ENCODE measurements around the gene CAPN11. TPM values are rescaled to one million over a fixed set of nuclear protein-coding genes. Genes with fewer than 3 reads are reported as not detected.

The CAPN11 gene
- total RNA-seq, 2 donors from 2014 or later = not detected

DNA sequence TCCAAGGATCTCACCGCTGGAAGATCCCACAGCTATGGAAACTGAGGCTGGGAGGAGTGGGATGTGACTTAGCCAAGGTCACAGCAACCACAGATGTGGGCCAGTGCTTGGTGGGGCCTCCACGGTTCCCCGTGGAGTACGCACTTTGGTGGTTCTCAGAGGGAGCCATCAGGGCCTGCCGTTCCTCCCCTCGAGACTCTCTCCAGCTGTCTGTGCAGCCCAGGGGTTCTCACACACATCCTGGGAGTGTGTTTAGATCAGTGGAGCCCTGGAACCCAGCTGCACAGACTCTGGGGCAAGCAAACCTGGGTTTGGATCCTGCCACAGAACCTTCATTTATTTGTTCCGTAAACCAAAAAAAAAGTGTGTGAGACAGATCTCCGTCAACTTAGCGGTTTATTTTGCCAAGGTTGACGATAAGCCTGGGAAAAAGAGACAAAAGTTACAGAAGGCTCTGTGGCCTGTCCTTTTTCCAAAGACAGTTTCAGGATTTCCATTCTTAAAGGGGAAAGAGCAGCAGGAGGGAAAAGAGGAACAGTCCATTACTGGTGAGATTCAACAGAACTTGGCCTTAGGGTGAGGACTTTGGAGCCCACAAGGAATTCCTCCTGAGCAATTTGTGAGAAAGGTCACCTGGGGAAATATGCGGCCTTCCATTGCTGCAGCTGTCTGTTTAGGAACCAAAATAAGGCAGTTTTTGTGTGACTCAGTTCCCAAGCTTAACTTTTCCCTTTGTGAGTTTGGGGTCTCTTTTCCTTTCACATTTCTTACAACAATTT lies 44.5 kb downstream of the CAPN11 start:
- DNase-seq (ENCODE audit: low spot score) (no peak), ATAC-seq (no peak)
- H3K27me3 Mint-ChIP-seq = peaks cover 6 to 7% of the 10 kb centered on the region in 2 donors
- no peak overlapping the region for H3K27ac Mint-ChIP-seq
- no peaks in the 10 kb centered on the region for H3K36me3 Mint-ChIP-seq
- H3K4me3 Mint-ChIP-seq = no peak overlapping the region
- H3K4me1 Mint-ChIP-seq (ENCODE audit: low read depth in 2 of 2) = no peaks in the 10 kb centered on the region
- no peaks in the 10 kb centered on the region for H3K9me3 Mint-ChIP-seq

DNA sequence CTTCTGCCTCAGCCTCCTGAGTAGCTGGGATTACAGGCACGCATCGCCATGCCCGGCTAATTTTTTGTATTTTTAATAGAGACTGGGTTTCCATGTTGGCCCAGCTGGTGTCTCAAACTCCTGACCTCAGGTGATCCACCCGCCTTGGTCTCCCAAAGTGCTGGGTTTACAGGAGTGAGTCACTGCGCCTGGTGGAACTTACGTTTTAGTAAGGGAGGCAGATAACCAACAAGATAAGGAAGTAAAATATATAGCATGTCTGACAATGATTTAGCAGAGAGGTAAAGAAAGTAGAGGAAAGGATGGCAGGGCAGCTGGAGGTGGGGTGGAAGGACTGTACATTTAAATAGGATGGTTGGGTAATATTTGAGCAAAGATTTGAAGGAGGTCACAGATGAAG lies 45.3 kb downstream of the CAPN11 start:
- no peak overlapping the region for H3K4me3 Mint-ChIP-seq

DNA sequence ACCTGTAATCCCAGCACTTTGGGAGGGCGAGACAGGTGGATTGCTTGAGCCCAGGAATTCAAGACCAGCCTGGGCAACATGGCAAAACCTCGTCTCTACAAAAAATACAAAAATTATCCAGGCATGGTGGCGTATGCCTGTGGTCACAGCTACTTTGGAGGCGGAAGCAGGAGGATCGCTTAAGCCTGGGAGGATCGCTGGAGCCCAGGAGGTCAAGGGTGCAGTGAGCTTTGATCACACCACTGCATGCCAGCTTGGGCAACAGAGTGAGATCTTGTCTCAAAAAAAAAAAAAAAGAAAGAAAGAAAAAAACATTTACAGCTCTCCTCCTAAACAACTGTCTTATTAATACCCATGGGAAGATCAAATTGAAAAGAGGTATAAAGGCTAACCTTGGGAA lies 49.3 kb downstream of the CAPN11 start:
- H3K36me3 Mint-ChIP-seq = no peaks in the 10 kb centered on the region
- no peaks in the 10 kb centered on the region for H3K9me3 Mint-ChIP-seq
- H3K27ac Mint-ChIP-seq = no peak overlapping the region
- peaks cover 6 to 10% of the 10 kb centered on the region in 2 donors for H3K27me3 Mint-ChIP-seq
- H3K4me1 Mint-ChIP-seq (ENCODE audit: low read depth in 2 of 2) = no peaks in the 10 kb centered on the region
- no peak overlapping the region for H3K4me3 Mint-ChIP-seq
- DNase-seq (ENCODE audit: low spot score) (no peak), ATAC-seq (no peak)

More for the DNA sequence above, 45.3 kb downstream of the CAPN11 start:
- ATAC-seq (no peak), DNase-seq (ENCODE audit: low spot score) (no peak)
- H3K27ac Mint-ChIP-seq = no peak overlapping the region
- H3K4me1 Mint-ChIP-seq (ENCODE audit: low read depth in 2 of 2) = no peaks in the 10 kb centered on the region
- H3K9me3 Mint-ChIP-seq = no peaks in the 10 kb centered on the region
- H3K36me3 Mint-ChIP-seq = no peaks in the 10 kb centered on the region
- H3K27me3 Mint-ChIP-seq = peaks cover 6 to 9% of the 10 kb centered on the region in 2 donors

DNA sequence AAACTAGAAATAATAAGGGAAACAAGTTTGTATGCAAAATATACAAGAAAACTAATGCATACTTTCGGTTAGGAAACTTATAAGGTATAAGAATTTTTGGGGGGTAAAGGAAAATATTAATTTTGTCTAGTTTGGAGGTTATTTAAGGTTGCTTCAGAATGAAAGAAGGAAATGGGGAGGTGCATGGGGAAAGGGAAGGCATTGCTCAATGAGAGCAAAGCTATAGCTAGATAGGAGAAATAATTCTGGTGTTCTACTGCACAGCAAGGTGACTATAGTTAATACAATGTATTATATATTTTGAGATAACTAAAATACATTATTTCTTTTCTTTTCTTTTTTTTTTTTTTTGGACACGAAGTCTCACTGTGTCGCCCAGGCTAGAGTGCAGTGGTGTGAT lies 52.7 kb downstream of the CAPN11 start:
- no peak overlapping the region for H3K27ac Mint-ChIP-seq
- H3K9me3 Mint-ChIP-seq = no peaks in the 10 kb centered on the region
- H3K4me1 Mint-ChIP-seq (ENCODE audit: low read depth in 2 of 2) = no peaks in the 10 kb centered on the region
- H3K27me3 Mint-ChIP-seq = peaks cover 6 to 10% of the 10 kb centered on the region in 2 donors
- H3K4me3 Mint-ChIP-seq = no peak overlapping the region
- H3K36me3 Mint-ChIP-seq = no peaks in the 10 kb centered on the region
- DNase-seq (ENCODE audit: low spot score) = no peak
- ATAC-seq = no peak

DNA sequence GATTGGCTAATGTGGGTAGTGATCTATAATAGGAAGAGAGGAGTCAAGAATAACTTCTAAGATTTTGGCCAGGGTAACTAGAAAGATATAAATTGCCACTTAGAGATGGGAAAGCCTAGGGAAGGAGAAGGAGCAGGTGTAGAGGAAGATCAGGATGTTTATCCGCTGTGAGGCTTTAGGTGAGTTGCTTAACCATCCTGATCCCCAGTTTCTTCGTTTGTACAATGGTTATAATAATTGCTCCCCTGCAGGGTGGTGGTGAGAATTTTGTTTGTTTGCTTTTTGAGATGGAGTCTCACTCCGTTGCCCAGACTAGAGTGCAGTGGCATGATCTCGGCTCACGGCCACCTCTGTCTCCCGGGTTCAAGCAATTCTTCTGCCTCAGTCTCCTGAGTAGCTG lies 55.7 kb downstream of the CAPN11 start:
- H3K27me3 Mint-ChIP-seq = peaks cover 0 to 9% of the 10 kb centered on the region in 2 donors
- no peaks in the 10 kb centered on the region for H3K36me3 Mint-ChIP-seq
- no peak overlapping the region for H3K27ac Mint-ChIP-seq
- DNase-seq (ENCODE audit: low spot score) = no peak
- H3K4me1 Mint-ChIP-seq (ENCODE audit: low read depth in 2 of 2) = peaks cover 0 to 3% of the 10 kb centered on the region in 2 donors
- H3K9me3 Mint-ChIP-seq = no peaks in the 10 kb centered on the region
- no peak for ATAC-seq
- H3K4me3 Mint-ChIP-seq = no peak overlapping the region

DNA sequence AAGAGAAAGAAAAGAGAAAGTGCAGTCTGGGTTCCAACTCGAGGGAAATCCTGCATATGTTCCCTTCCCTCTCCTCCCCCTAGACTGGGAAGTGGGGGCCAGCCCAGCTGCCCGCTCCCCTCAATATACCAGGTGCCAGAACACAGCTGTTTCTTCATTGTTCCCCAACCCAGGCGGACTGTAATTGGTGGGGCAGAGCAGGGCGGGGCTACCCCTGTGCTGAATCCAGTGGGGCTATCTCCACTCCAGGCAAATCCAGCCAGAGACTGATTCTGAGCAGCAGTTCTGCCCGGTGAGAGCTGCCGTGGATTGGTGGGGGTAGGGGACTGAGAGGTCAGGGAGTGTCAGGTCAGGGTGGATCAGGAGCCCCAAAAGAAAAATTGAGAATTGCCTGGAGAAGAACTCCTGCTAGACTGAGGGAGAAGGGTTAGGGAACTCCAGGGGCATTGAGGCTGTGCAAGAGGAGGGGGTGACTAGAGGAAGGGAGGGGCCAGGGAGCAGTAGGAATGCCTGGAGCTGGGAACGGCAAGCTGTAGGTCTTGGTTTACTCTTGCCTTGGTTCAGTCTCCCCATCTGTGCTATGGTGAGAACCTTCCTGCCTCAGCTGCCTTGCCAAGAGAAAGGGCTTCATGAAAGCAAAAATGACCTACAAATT lies 58.2 kb downstream of the CAPN11 start, which contains the start of gene MYMX:
TSS of gene MYMX (plus strand) at position 250 of the 655 bp plus-strand sequence. CDS start 546 bp downstream, outside the sequence.
- H3K27ac Mint-ChIP-seq = no peak within 1 kb of the TSS
- H3K9me3 Mint-ChIP-seq = no peaks in the 10 kb centered on the region
- H3K4me3 Mint-ChIP-seq = no peak within 1 kb of the TSS
- no peak for DNase-seq (ENCODE audit: low spot score)
- H3K36me3 Mint-ChIP-seq = no peaks in the 10 kb centered on the region
- no peak for ATAC-seq
- peaks cover 0 to 7% of the 10 kb centered on the region in 2 donors for H3K27me3 Mint-ChIP-seq
- H3K4me1 Mint-ChIP-seq (ENCODE audit: low read depth in 2 of 2) = peaks cover 5 to 8% of the 10 kb centered on the region in 2 donors

DNA sequence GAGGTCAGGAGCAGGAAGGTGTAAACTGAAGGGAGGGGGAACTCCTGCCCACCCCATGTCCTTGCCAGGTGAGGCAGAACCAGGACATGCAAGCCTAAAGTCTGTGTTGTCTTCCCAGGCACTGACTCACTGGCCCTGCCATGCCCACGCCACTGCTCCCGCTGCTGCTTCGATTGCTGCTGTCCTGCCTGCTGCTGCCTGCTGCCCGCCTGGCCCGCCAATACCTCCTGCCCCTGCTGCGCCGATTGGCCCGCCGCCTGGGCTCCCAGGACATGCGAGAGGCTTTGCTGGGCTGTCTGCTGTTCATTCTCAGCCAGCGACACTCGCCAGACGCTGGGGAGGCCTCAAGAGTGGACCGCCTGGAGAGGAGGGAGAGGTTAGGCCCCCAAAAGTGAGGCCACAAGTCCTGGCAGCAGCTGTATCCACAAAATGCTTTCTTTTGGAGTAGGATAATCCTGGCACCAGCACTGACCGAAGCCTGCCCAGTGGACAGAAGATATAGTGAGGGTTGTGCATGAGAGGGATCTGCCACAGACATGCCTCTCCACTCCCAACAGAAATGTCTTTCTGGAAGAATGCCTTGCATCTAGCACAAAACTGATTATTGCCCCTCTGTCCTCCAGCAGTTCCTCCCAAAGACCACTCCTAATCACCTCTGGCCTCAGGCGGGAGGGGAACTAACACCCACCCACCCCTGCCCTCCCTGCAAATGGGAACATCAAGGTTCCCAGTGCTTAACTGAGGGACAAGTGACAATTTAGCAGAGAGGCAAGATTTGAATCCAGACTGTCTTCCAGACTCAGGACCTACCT lies 58.9 kb downstream of the CAPN11 start:
- no peak for DNase-seq (ENCODE audit: low spot score)
- H3K27me3 Mint-ChIP-seq = peaks cover 0 to 7% of the 10 kb centered on the region in 2 donors
- ATAC-seq = no peak
- no peak overlapping the region for H3K4me3 Mint-ChIP-seq
- H3K36me3 Mint-ChIP-seq = no peaks in the 10 kb centered on the region
- peaks cover 6 to 8% of the 10 kb centered on the region in 2 donors for H3K4me1 Mint-ChIP-seq (ENCODE audit: low read depth in 2 of 2)
- H3K27ac Mint-ChIP-seq = no peak overlapping the region
- no peaks in the 10 kb centered on the region for H3K9me3 Mint-ChIP-seq

DNA sequence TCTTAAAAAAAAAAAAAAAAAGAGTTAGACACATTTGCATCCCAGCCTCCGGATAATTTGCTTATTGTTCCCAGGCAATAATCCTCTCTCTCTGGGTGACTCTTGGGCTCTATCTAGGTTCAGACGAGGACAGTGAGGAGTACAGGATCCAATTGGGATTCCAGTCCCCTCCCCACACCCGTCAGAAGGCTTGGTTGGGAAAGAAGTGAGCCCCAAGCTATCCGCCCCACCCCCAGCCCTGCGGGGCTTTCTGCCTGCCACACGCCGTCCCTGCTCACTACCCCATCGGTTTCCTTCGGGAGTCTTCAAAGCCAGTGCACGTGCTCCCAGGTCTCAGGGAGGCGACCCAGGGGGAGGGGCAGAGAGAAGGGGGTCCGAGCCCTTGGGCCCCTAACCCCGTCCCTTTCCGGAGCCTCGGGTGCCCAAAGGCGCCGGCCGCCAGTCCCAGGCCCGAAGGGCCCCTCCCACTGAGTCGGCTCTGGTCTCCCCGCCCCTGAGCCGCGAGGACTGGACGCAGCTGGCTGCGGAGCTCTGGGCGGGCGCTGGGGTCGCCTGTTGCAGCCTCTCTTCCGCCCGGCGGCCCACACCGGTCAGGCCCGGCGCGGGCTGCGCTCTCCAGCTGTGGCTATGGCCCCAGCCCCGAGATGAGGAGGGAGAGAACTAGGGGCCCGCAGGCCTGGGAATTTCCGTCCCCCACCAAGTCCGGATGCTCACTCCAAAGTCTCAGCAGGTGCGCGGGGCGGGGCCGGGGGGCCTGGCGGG lies 60.6 kb downstream of the CAPN11 start:
- peaks cover 0 to 8% of the 10 kb centered on the region in 2 donors for H3K27me3 Mint-ChIP-seq
- DNase-seq (ENCODE audit: low spot score) = peak; percentile 80
- H3K36me3 Mint-ChIP-seq = no peaks in the 10 kb centered on the region
- peak overlapping the region; percentile 51 for H3K4me3 Mint-ChIP-seq
- no peak overlapping the region for H3K27ac Mint-ChIP-seq
- ATAC-seq = peak; percentile 71 to 80
- H3K4me1 Mint-ChIP-seq (ENCODE audit: low read depth in 2 of 2) = peaks cover 16 to 18% of the 10 kb centered on the region in 2 donors
- H3K9me3 Mint-ChIP-seq = no peaks in the 10 kb centered on the region

DNA sequence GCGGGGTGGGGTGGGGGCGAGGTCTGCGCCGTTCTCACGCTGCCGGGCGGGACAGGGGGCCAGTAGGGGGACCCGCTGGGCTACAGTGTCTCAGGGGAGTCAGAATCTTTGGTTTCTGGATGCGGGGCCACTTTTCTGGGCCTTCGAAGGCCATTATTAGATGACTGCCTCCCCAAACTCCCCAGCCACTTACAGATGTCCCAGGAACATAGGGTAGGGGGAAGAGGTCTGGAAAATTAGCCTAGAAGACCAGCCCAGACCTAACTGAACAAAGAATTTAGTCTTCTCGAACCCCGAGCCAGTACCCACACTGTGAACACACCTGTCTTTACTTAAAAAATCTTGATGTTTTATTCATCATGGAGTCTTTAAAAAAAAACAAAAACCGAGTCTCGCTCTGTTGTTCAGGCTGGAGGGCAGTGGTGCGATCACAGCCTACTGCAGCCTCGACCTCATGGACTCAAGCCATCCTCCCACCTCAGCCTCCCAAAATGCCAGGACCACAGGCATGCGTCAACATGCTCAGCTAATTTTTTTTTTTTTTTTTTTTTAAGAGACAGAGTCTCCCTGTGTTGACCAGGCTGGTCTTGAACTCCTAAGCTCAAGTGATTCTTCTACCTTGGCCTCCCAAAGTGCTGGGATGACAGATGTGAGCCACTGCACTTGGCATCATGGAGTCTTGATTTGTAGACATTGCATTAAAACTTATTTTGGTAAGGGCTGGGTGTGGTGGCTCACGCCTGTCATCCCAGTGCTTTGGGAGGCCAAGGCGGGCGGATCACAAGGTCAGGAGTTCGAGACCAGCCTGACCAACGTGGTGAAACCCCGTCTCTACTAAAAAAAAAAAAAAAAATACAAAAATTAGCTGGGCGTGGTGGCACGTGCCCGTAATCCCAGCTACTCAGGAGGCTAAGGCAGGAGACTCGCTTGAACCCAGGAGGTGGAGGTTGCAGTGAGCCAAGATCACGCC lies 61.5 kb downstream of the CAPN11 start:
- no peak for DNase-seq (ENCODE audit: low spot score)
- Mint-ChIP-seq H3K36me3 (no peaks in the 10 kb centered on the region), H3K9me3 (no peaks in the 10 kb centered on the region), H3K4me1 (ENCODE audit: low read depth in 2 of 2) (peaks cover 22 to 23% of the 10 kb centered on the region in 2 donors), H3K27me3 (peaks cover 0 to 7% of the 10 kb centered on the region in 2 donors), H3K4me3 (peak overlapping the region; percentile 51), H3K27ac (no peak overlapping the region)
- ATAC-seq = no peak

DNA sequence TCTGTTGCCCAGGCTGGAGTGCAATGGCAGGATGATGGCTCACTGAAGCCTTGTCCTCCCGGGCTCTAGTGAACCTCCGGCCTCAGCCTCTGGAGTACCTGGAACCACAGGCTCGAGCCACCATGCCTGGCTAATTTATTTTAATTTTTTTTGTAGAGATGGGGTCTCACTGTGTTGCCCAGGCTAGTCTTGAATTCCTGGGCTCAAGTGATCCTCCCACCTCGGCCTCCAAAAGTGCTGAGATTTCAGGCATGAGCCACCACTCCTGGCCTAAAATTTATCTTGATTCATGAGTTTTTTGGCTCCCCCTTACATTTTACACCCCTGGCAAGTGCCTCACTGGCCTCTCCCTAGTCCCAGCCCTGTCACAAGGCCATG lies 62.3 kb downstream of the CAPN11 start:
- DNase-seq (ENCODE audit: low spot score) (peak; percentile 49), ATAC-seq (no peak)
- Mint-ChIP-seq H3K36me3 (no peaks in the 10 kb centered on the region), H3K4me3 (no peak overlapping the region), H3K9me3 (no peaks in the 10 kb centered on the region), H3K4me1 (ENCODE audit: low read depth in 2 of 2) (peaks cover 22 to 23% of the 10 kb centered on the region in 2 donors), H3K27ac (no peak overlapping the region), H3K27me3 (peaks cover 0 to 7% of the 10 kb centered on the region in 2 donors)

DNA sequence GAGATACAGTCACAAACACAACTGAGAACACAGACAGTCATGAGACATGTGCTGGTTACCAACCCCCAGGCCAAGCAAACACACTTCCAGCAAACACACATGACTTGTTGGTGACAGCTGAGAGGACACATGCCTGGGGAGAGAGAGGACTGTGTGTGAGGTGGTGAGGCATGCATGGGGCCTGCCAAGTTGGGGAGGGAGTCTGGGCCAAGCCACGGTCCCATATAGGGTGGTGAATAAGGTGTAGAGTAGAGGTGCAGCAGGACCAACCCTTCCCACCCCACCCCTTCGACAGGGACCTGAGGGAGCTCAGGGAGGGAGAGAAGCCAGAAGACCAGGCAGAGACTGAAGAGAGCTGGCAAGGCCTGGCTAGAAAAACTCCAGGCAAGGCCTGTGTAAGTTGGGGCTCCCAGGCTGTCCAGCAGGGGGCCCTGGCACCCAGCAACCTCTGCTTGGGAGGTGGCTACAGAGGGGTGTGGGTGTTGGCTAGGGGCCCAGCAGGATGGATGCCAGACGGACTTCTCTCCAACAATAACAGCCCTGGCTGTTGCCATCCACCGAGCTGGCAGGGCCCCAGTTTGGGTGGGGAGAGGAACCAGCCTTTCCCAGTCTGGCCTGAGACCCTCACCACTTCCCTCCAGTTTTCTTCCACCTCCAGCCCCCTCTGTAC lies 62.8 kb downstream of the CAPN11 start:
- H3K4me1 Mint-ChIP-seq (ENCODE audit: low read depth in 2 of 2) = peaks cover 22 to 23% of the 10 kb centered on the region in 2 donors
- no peaks in the 10 kb centered on the region for H3K9me3 Mint-ChIP-seq
- H3K27me3 Mint-ChIP-seq = peaks cover 0 to 7% of the 10 kb centered on the region in 2 donors
- DNase-seq (ENCODE audit: low spot score) = peak; percentile 75
- no peak overlapping the region for H3K27ac Mint-ChIP-seq
- no peak overlapping the region for H3K4me3 Mint-ChIP-seq
- ATAC-seq = peak; percentile 67 to 68
- H3K36me3 Mint-ChIP-seq = no peaks in the 10 kb centered on the region

DNA sequence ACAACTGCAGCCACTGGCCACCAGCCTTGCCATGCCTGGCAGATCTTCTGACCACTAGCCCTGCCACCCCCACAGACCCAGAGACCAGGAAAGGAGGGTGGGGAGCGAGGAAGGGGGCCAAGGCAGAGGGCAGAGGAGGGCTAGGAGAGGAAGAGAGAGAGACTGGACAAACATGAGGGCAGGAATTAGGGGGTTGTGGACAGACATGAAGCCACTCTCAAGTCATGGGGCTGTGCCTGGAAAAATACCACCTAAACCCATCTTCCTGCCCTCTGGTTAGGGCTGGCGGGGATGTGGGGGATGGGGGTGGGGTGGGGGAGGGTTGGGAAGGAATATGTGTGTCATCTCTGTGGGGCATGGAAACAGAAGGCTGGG lies 63.3 kb downstream of the CAPN11 start:
- ATAC-seq = no peak
- no peak overlapping the region for H3K27ac Mint-ChIP-seq

More for the DNA sequence above, 63.3 kb downstream of the CAPN11 start:
- Mint-ChIP-seq H3K9me3 (no peaks in the 10 kb centered on the region), H3K4me3 (no peak overlapping the region), H3K4me1 (ENCODE audit: low read depth in 2 of 2) (peaks cover 22 to 23% of the 10 kb centered on the region in 2 donors), H3K36me3 (no peaks in the 10 kb centered on the region), H3K27me3 (peaks cover 0 to 4% of the 10 kb centered on the region in 2 donors)
- DNase-seq (ENCODE audit: low spot score) = no peak
